Caco-2 (cell line): Measurements from ENCODE around the gene OSTN. TPM values are rescaled to one million over a fixed set of nuclear protein-coding genes. Genes with fewer than 3 reads are reported as not detected.

ENCODE experiments used
- BruUV-seq: library from RNA; stranded (reverse); fragments of 400-500 nt; replicated peaks from 2 replicates; lab custom pipeline; 2021; lab: Mats Ljungman, UMichigan
- CTCF ChIA-PET: fragments of 300-600 bp; sonication (Branson Sonifier 250); formaldehyde crosslinking; loops from one replicate; lab custom pipeline; 2022; ENCODE audit warnings: antibody characterized with exemption; lab: Charles Lee
- POLR2A ChIA-PET: fragments of 300-600 bp; sonication (Branson Sonifier 250); formaldehyde crosslinking; loops from one replicate; lab custom pipeline; 2022; ENCODE audit warnings: antibody characterized with exemption; lab: Charles Lee
- DNase-seq, 2 experiments: peaks; one replicate each; pipeline versions ENCODE4 v3.0.0 to v3.0.0-alpha.2; 2020 to 2022
- H3K27me3 ChIP-seq: replicated peaks from 2 replicates; pipeline ENCODE4 v1.6.0; 2011; ENCODE audit warnings: low read length; ENCODE audit not compliant: control insufficient read depth, insufficient read depth
- H3K36me3 ChIP-seq: 2 replicates; pipeline ENCODE4 v1.5.1; 2011; ENCODE audit warnings: low read length; ENCODE audit not compliant: control insufficient read depth, insufficient read depth
- H3K4me1 ChIP-seq: fragments of 250-450 bp; sonication (Bioruptor Pico); 2 replicates; pipeline ENCODE4 v1.5.1; 2020; ENCODE audit warnings: mild to moderate bottlenecking
- H3K4me3 ChIP-seq: 2 replicates; pipeline ENCODE4 v1.5.1; 2011; ENCODE audit warnings: low read depth, mild to moderate bottlenecking, control low read depth, low read length
- H3K9me3 ChIP-seq: fragments of 250-450 bp; sonication (Bioruptor Pico); 2 replicates; pipeline ENCODE4 v1.5.1; 2020; ENCODE audit warnings: mild to moderate bottlenecking, moderate library complexity
- H3K27ac Mint-ChIP-seq: one replicate; pipeline ENCODE4 v1.8.0; 2022; ENCODE audit warnings: mixed read lengths; ENCODE audit not compliant: unreplicated experiment
- H3K27me3 Mint-ChIP-seq: one replicate; pipeline ENCODE4 v1.8.0; 2022; ENCODE audit warnings: mixed read lengths; ENCODE audit not compliant: insufficient read depth, unreplicated experiment
- H3K36me3 Mint-ChIP-seq: one replicate; pipeline ENCODE4 v1.8.0; 2022; ENCODE audit warnings: mild to moderate bottlenecking, mixed read lengths; ENCODE audit not compliant: insufficient read depth, unreplicated experiment
- H3K4me1 Mint-ChIP-seq: one replicate; pipeline ENCODE4 v1.8.0; 2022; ENCODE audit warnings: low read depth, mixed read lengths; ENCODE audit not compliant: unreplicated experiment
- H3K4me3 Mint-ChIP-seq: one replicate; pipeline ENCODE4 v1.8.0; 2022; ENCODE audit warnings: mild to moderate bottlenecking, moderate library complexity, mixed read lengths; ENCODE audit not compliant: unreplicated experiment
- H3K9me3 Mint-ChIP-seq: one replicate; pipeline ENCODE4 v1.8.0; 2022; ENCODE audit warnings: mixed read lengths; ENCODE audit not compliant: unreplicated experiment
- intact Hi-C: fragments of 100-400 bp; cut with micrococcal nuclease; formaldehyde crosslinking; loops from one replicate; pipeline ENCODE4 v1.10.0; 2022; ENCODE audit not compliant: unreplicated experiment
- total RNA-seq: library from RNA; stranded (reverse); gene quantifications from 2 replicates; pipeline ENCODE4 v1.2.3, GENCODE V29; 2022
- TF ChIP-seq, protein P1 (sequence below), 2 experiments: fragments of 200-600 bp in 1 of 2; IDR thresholded peaks; 1 replicate in 1 of 2; 2 replicates in 1 of 2; pipeline versions ENCODE4 v1.5.1 to v1.8.0; 2011 to 2022; ENCODE audit warnings: antibody characterized with exemption in 1 of 2, control low read depth in 1 of 2, inconsistent platforms in 1 of 2, low read depth in 1 of 2, low read length in 1 of 2, mild to moderate bottlenecking in 1 of 2, moderate library complexity in 1 of 2; ENCODE audit not compliant: insufficient read depth in 1 of 2, severe bottlenecking in 1 of 2, unreplicated experiment in 1 of 2

The OSTN gene
- total RNA-seq, 1 experiment from 2014 or later, result not detected

DNA sequence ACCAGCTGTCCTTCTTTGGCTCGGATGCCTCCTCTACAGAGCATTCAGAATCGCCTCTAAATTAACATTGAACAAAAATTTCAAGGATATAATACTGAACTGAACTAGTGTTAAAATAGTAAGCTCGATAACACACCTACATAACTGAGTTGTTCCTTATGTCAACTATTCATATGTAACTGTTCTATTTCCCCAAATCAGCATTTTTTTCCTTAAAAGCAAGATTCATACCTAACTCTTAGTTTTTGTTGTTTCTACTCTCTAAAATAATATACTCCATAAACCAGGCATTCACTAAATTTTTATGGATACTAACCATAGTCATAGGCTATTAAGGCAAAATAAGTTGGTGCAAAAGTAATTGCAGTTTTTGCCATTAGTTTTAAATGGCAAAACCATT, 32.7 kb upstream of the OSTN start:
- Mint-ChIP-seq H3K27me3 (peaks cover 3% of the 10 kb centered on the region), H3K9me3 (peaks cover 9% of the 10 kb centered on the region), H3K36me3 (no peaks in the 10 kb centered on the region), H3K4me1 (no peaks in the 10 kb centered on the region), H3K4me3 (no peak overlapping the region), H3K27ac (no peak overlapping the region)
- ChIA-PET POLR2A (no interaction called here), CTCF (interaction anchor here (0.6 kb wide), 1 partner anchor 224 kb away, joined by 15 read pairs; no protein-coding TSS in a partner anchor)
- Histone ChIP-seq H3K27me3 (no peaks in the 10 kb centered on the region), H3K4me3 (no peak overlapping the region), H3K9me3 (no peaks in the 10 kb centered on the region), H3K4me1 (no peaks in the 10 kb centered on the region), H3K36me3 (no peaks in the 10 kb centered on the region)
- BruUV-seq, result no TSS peak
- TF ChIP-seq, protein P1, sequence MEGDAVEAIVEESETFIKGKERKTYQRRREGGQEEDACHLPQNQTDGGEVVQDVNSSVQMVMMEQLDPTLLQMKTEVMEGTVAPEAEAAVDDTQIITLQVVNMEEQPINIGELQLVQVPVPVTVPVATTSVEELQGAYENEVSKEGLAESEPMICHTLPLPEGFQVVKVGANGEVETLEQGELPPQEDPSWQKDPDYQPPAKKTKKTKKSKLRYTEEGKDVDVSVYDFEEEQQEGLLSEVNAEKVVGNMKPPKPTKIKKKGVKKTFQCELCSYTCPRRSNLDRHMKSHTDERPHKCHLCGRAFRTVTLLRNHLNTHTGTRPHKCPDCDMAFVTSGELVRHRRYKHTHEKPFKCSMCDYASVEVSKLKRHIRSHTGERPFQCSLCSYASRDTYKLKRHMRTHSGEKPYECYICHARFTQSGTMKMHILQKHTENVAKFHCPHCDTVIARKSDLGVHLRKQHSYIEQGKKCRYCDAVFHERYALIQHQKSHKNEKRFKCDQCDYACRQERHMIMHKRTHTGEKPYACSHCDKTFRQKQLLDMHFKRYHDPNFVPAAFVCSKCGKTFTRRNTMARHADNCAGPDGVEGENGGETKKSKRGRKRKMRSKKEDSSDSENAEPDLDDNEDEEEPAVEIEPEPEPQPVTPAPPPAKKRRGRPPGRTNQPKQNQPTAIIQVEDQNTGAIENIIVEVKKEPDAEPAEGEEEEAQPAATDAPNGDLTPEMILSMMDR (IDR thresholded peaks at IDR 0.05; ENCODE audit: insufficient read depth in 1 of 2, low read depth in 1 of 2, low read length in 1 of 2, severe bottlenecking in 1 of 2, unreplicated experiment in 1 of 2), result no peak
- intact Hi-C loops, result no loop called here
- no peak for DNase-seq

DNA sequence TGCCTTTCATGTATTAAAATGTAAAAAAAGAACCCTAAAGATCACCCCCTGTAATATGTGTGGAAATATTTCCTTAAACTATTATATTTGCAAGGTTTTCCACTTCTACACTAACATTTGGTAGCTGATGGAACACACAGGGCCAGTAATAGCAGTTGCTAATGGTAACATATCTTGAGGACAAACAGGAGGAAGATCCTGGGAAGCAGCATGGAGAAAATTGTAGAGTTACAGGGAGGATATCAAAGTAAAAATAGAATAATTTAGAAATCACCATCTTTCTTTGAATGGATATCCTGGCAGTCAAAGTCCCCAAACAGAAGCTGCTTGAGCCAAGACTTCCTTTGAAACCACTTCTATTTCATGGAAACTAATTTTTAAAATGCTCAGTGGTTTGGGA, 29.5 kb upstream of the OSTN start:
- H3K4me1 ChIP-seq, result no peaks in the 10 kb centered on the region
- no peaks in the 10 kb centered on the region for H3K4me1 Mint-ChIP-seq
- BruUV-seq, result no TSS peak
- POLR2A ChIA-PET, result no interaction called here
- intact Hi-C loops, result no loop called here
- no peaks in the 10 kb centered on the region for H3K36me3 Mint-ChIP-seq
- no peak for DNase-seq
- no peak overlapping the region for H3K4me3 Mint-ChIP-seq
- CTCF ChIA-PET, result no interaction called here
- no peaks in the 10 kb centered on the region for H3K36me3 ChIP-seq
- no peaks in the 10 kb centered on the region for H3K27me3 ChIP-seq
- no peaks in the 10 kb centered on the region for H3K9me3 Mint-ChIP-seq
- TF ChIP-seq, protein P1 (IDR thresholded peaks at IDR 0.05; ENCODE audit: insufficient read depth in 1 of 2, low read depth in 1 of 2, low read length in 1 of 2, severe bottlenecking in 1 of 2, unreplicated experiment in 1 of 2), result no peak
- no peak overlapping the region for H3K27ac Mint-ChIP-seq
- H3K9me3 ChIP-seq, result no peaks in the 10 kb centered on the region
- H3K27me3 Mint-ChIP-seq, result peaks cover 15% of the 10 kb centered on the region
- H3K4me3 ChIP-seq, result no peak overlapping the region

DNA sequence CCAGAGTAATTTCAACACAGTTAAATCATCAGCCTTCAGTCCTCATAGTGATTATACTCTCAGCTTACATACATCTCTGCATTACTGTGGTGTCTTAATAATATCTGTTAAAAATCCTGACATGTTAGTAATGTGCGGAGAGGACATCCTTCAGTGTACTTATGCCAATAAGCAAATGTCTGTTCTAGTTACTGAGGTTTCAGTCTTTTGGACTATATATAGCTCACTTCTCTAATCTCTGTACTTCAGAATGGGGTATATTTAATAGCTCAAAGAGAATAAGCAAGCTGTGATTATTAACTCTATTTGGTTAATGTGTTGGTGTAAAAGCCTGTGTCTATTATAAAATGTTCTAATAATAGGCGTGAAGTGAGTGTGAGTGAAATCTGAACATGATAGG, 28.9 kb upstream of the OSTN start:
- H3K4me1 ChIP-seq, result no peaks in the 10 kb centered on the region
- no peaks in the 10 kb centered on the region for H3K9me3 Mint-ChIP-seq
- H3K27me3 ChIP-seq, result no peaks in the 10 kb centered on the region
- BruUV-seq, result no TSS peak
- TF ChIP-seq, protein P1 (IDR thresholded peaks at IDR 0.05; ENCODE audit: insufficient read depth in 1 of 2, low read depth in 1 of 2, low read length in 1 of 2, severe bottlenecking in 1 of 2, unreplicated experiment in 1 of 2), result no peak
- no peaks in the 10 kb centered on the region for H3K4me1 Mint-ChIP-seq
- intact Hi-C loops, result no loop called here
- no peaks in the 10 kb centered on the region for H3K36me3 Mint-ChIP-seq
- no peak overlapping the region for H3K4me3 Mint-ChIP-seq
- CTCF ChIA-PET, result no interaction called here
- DNase-seq, result no peak
- POLR2A ChIA-PET, result no interaction called here
- no peak overlapping the region for H3K27ac Mint-ChIP-seq
- H3K9me3 ChIP-seq, result no peaks in the 10 kb centered on the region
- peaks cover 15% of the 10 kb centered on the region for H3K27me3 Mint-ChIP-seq
- no peak overlapping the region for H3K4me3 ChIP-seq
- H3K36me3 ChIP-seq, result no peaks in the 10 kb centered on the region
